SW480 (cell line): ENCODE measurements around the gene EFCAB11.

Experiments used
- DNase-seq: peaks from one replicate; pipeline ENCODE4 v3.0.0-alpha.2; 2016; ENCODE audit warnings: low spot score

The EFCAB11 gene

GRCh38 chr14:89957376-89957775 is 2.8 kb upstream of the EFCAB11 start:
- DNase-seq: no peak

GRCh38 chr14:89956661-89957009 is 2.1 kb upstream of the EFCAB11 start:
- DNase-seq: no peak

GRCh38 chr14:89955745-89956660 is 1.5 kb upstream of the EFCAB11 start, which contains the start of gene TDP1:
Gene TDP1, plus strand, starts transcription at chr14:89955927. Its CDS starts 7,188 bp downstream, at chr14:89963115.
- DNase-seq: peak; percentile 96

- DNase-seq: no peak
Measured at GRCh38 chr14:89955022-89955744, 653 bp upstream of the EFCAB11 start.

- DNase-seq: no peak
Measured at GRCh38 chr14:89953602-89954001, 928 bp downstream of the EFCAB11 start.

GRCh38 chr14:89952576-89952975 is 2.0 kb downstream of the EFCAB11 start:
- DNase-seq: no peak

GRCh38 chr14:89947344-89947743 is 7.2 kb downstream of the EFCAB11 start:
- peak; percentile 27 for DNase-seq

- no peak for DNase-seq
Measured at GRCh38 chr14:89941830-89942377, 12.6 kb downstream of the EFCAB11 start.

- DNase-seq: no peak
Measured at GRCh38 chr14:89936654-89937185, 17.8 kb downstream of the EFCAB11 start.

GRCh38 chr14:89933002-89933401 is 21.5 kb downstream of the EFCAB11 start:
- no peak for DNase-seq

- no peak for DNase-seq
Measured at GRCh38 chr14:89927186-89927865, 27.2 kb downstream of the EFCAB11 start.

GRCh38 chr14:89926694-89927093 is 27.8 kb downstream of the EFCAB11 start:
- no peak for DNase-seq

GRCh38 chr14:89924268-89924667 is 30.3 kb downstream of the EFCAB11 start:
- DNase-seq: no peak

GRCh38 chr14:89922031-89922907 is 32.3 kb downstream of the EFCAB11 start:
- no peak for DNase-seq

GRCh38 chr14:89921346-89921745 is 33.2 kb downstream of the EFCAB11 start:
- no peak for DNase-seq

GRCh38 chr14:89920056-89920455 is 34.5 kb downstream of the EFCAB11 start:
- DNase-seq: no peak

GRCh38 chr14:89918721-89919120 is 35.8 kb downstream of the EFCAB11 start:
- no peak for DNase-seq

- peak; percentile 57 for DNase-seq
Measured at GRCh38 chr14:89915114-89915878, 39.2 kb downstream of the EFCAB11 start.

GRCh38 chr14:89912667-89913211 is 41.8 kb downstream of the EFCAB11 start:
- peak; percentile 21 for DNase-seq

GRCh38 chr14:89912221-89912620 is 42.3 kb downstream of the EFCAB11 start:
- DNase-seq: no peak
